MCF 10A (cell line): ENCODE data around the gene RMDN3. TPM values are rescaled to one million over a fixed set of nuclear protein-coding genes. Genes with fewer than 3 reads are reported as not detected.

Experiments
- BruUV-seq: library from RNA; stranded (reverse); fragments of 400-500 nt; replicated peaks from 2 replicates; lab custom pipeline; 2021; lab: Mats Ljungman, UMichigan
- CTCF ChIA-PET: fragments of 300-600 bp; sonication (Branson Sonifier 250); formaldehyde crosslinking; extraction: SDS; loops from one replicate; lab custom pipeline; 2021; ENCODE audit warnings: antibody characterized with exemption, inconsistent platforms; lab: Yijun Ruan, JAX
- POLR2A ChIA-PET: fragments of 300-600, 350-650 bp; sonication (Branson Sonifier 250); formaldehyde crosslinking; extraction: SDS; loops from one replicate; lab custom pipeline; 2020; ENCODE audit warnings: antibody characterized with exemption, inconsistent platforms; lab: Yijun Ruan, JAX
- DNase-seq: peaks from one replicate; pipeline ENCODE4 v3.0.0-alpha.2; 2018; ENCODE audit not compliant: unreplicated experiment
- H3K27ac Mint-ChIP-seq: one replicate; pipeline ENCODE4 v1.8.0; 2022; ENCODE audit warnings: mild to moderate bottlenecking, low read depth, mixed read lengths; ENCODE audit not compliant: unreplicated experiment
- H3K27me3 Mint-ChIP-seq: one replicate; pipeline ENCODE4 v1.8.0; 2022; ENCODE audit warnings: mixed read lengths; ENCODE audit not compliant: insufficient read depth, unreplicated experiment
- H3K36me3 Mint-ChIP-seq: one replicate; pipeline ENCODE4 v1.8.0; 2022; ENCODE audit warnings: mild to moderate bottlenecking, moderate library complexity, mixed read lengths; ENCODE audit not compliant: insufficient read depth, unreplicated experiment
- H3K4me1 Mint-ChIP-seq: one replicate; pipeline ENCODE4 v1.8.0; 2022; ENCODE audit warnings: mixed read lengths; ENCODE audit not compliant: insufficient read depth, unreplicated experiment
- H3K4me3 Mint-ChIP-seq: one replicate; pipeline ENCODE4 v1.8.0; 2022; ENCODE audit warnings: mild to moderate bottlenecking, moderate library complexity, mixed read lengths; ENCODE audit not compliant: unreplicated experiment
- H3K9me3 Mint-ChIP-seq: one replicate; pipeline ENCODE4 v1.8.0; 2022; ENCODE audit warnings: mixed read lengths; ENCODE audit not compliant: unreplicated experiment
- CTCF ChIP-seq: fragments of 200-600 bp; IDR thresholded peaks from one replicate; pipeline ENCODE4 v1.8.0; 2022; ENCODE audit warnings: antibody characterized with exemption, mild to moderate bottlenecking; ENCODE audit not compliant: unreplicated experiment
- intact Hi-C: fragments of 100-400 bp; cut with micrococcal nuclease; formaldehyde crosslinking; loops from 2 replicates; pipeline ENCODE4 v1.14.1; 2022
- total RNA-seq: library from RNA; stranded (reverse); gene quantifications from 2 replicates; pipeline ENCODE4 v1.2.3, GENCODE V29; 2022

RMDN3 gene
- total RNA-seq, 1 experiment from 2014 or later: 36.1 TPM

- no peak for TF ChIP-seq CTCF
- no peaks in the 10 kb centered on the region for H3K9me3 Mint-ChIP-seq
- H3K27me3 Mint-ChIP-seq: no peaks in the 10 kb centered on the region
- H3K27ac Mint-ChIP-seq: peak overlapping the region; percentile 89
- no peaks in the 10 kb centered on the region for H3K4me1 Mint-ChIP-seq
- CTCF ChIA-PET: interaction anchor here (0.6 to 0.7 kb wide), 2 partner anchors 56 to 101 kb away, joined by 3 read pairs; no protein-coding TSS in a partner anchor
- peaks cover 14% of the 10 kb centered on the region for H3K36me3 Mint-ChIP-seq
- H3K4me3 Mint-ChIP-seq: peak overlapping the region; percentile 93
- peak; percentile 6 for DNase-seq
- BruUV-seq: no TSS peak
- intact Hi-C loops: no loop called here
- POLR2A ChIA-PET: interaction anchor here (1.0 to 2.7 kb wide), 4 partner anchors 11 to 247 kb away, joined by 3 to 13 read pairs (median 6); partner anchors contain the start of genes C15orf62 and GCHFR
Observed at GRCh38 chr15:40754574-40754882, 526 bp downstream of the RMDN3 start.

- H3K36me3 Mint-ChIP-seq: peaks cover 22% of the 10 kb centered on the region
- intact Hi-C loops: no loop called here
- H3K4me1 Mint-ChIP-seq: no peaks in the 10 kb centered on the region
- ChIA-PET POLR2A (interaction anchor here (0.6 to 1.5 kb wide), 3 partner anchors 8 to 347 kb away, joined by 3 to 4 read pairs (median 3); no protein-coding TSS in a partner anchor), CTCF (interaction anchor here (0.7 to 2.1 kb wide), 4 partner anchors 15 to 246 kb away, joined by 3 to 6 read pairs (median 4); no protein-coding TSS in a partner anchor)
- BruUV-seq: no TSS peak
- no peak overlapping the region for H3K4me3 Mint-ChIP-seq
- TF ChIP-seq CTCF: no peak
- no peaks in the 10 kb centered on the region for H3K9me3 Mint-ChIP-seq
- no peaks in the 10 kb centered on the region for H3K27me3 Mint-ChIP-seq
- DNase-seq: no peak
- H3K27ac Mint-ChIP-seq: no peak overlapping the region
Observed at GRCh38 chr15:40751745-40752144, 3.3 kb downstream of the RMDN3 start.

- TF ChIP-seq CTCF: no peak
- Mint-ChIP-seq H3K9me3 (no peaks in the 10 kb centered on the region), H3K36me3 (peaks cover 22% of the 10 kb centered on the region), H3K4me1 (no peaks in the 10 kb centered on the region), H3K27ac (no peak overlapping the region), H3K4me3 (no peak overlapping the region), H3K27me3 (no peaks in the 10 kb centered on the region)
- BruUV-seq: no TSS peak
- CTCF ChIA-PET: interaction anchor here (0.8 to 2.1 kb wide), 3 partner anchors 26 to 144 kb away, joined by 3 to 6 read pairs (median 5); no protein-coding TSS in a partner anchor
- DNase-seq: no peak
- intact Hi-C loops: no loop called here
- POLR2A ChIA-PET: no interaction called here
Observed at GRCh38 chr15:40750885-40751284, 4.2 kb downstream of the RMDN3 start.

- POLR2A ChIA-PET: interaction anchor here (3.8 kb wide), 1 partner anchor 21 kb away, joined by 12 read pairs; the partner anchor contains the start of gene C15orf62
- H3K36me3 Mint-ChIP-seq: peaks cover 27% of the 10 kb centered on the region
- DNase-seq: no peak
- BruUV-seq: no TSS peak
- CTCF ChIA-PET: interaction anchor here (0.6 to 4.3 kb wide), 2 partner anchors 33 to 139 kb away, joined by 3 to 27 read pairs; no protein-coding TSS in a partner anchor
- H3K27me3 Mint-ChIP-seq: no peaks in the 10 kb centered on the region
- H3K9me3 Mint-ChIP-seq: no peaks in the 10 kb centered on the region
- peaks cover 2% of the 10 kb centered on the region for H3K4me1 Mint-ChIP-seq
- intact Hi-C loops: loop anchor here (5.0 kb wide), 1 partner anchor 108 kb away; no protein-coding TSS in a partner anchor
- no peak for TF ChIP-seq CTCF
- H3K27ac Mint-ChIP-seq: no peak overlapping the region
- no peak overlapping the region for H3K4me3 Mint-ChIP-seq
Observed at GRCh38 chr15:40749151-40749630, 5.9 kb downstream of the RMDN3 start.
